HG02973 (cell line): ENCODE results near the gene WDR86.

Experiments
- ATAC-seq: cut with Tn5 transposase; IDR thresholded peaks from one replicate; pipeline ENCODE4 v1.9.1; 2021; ENCODE audit warnings: moderate library complexity; ENCODE audit not compliant: unreplicated experiment

The WDR86 gene

DNA sequence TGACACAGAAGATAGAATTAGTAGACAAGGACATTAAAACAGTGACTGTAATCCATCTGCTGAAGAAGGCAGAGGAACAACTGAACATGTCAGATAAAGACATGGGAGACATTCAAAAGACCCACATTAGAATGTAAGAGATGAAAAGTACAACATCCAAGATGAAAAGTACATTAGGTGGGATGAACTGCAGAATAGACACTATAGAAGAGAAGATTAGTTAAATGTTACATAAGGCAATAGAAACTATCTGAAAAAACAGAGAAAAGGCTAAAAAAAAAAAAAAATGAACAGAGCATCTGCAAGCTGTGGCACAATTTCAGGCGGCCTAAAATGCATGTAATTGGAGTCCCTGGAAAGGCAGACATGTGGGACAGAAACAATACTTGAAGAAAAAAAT lies 46.7 kb downstream of the WDR86 start:
- no peak for ATAC-seq

DNA sequence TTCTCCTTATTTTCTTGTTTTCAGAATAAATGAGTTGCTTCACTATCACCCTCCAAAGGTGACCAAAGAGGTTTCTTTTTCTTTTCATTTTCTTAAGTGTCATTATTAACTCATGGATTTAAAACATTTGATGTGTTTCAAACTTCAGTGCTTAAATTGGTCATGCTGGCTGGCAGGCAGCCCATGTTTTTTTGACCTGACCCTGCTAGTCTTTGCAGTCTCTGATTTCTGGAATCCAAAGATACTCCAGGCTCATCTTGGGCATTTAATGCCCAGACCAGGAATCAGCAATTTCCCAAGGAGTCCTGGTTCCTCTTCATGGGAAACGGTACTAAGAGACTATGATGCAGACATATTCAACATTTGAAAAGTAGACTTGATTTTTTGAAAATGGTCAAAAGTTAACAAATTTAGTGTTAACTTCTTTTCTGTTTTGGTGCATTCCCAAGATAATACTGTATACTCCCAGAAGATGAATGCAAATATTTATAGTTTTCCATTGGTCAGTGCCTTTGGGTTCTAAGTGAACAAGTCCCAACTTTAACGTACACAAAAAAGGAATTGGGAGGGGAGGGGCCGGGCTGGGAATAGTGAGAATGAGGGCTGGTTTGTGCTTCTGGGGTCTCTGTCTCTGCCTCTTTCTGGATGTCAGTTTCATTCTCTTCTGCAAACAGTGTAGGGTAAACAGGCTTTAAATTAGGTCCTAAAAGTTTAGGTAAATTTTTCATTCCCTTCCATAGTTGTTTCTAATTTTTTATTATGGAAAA lies 48.5 kb downstream of the WDR86 start:
- no peak for ATAC-seq

DNA sequence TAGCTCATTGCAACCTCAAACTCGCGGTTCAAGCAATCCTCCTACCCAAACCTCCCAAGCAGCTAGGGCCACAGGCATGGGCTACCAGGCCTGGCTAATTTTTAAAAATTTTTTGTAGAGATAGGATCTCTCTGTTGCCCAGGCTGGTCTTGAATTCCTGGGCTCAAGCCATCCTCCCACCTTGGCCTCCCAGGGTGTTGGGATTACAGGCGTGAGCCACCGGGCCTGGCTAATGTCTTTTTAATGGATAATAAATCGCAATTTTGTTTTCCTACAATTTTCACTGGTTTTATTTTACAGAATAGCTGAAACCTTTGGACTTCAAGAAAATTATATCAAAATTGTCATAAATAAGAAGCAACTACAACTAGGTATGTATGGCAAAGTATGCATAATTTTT lies 57.3 kb downstream of the WDR86 start:
- no peak for ATAC-seq

DNA sequence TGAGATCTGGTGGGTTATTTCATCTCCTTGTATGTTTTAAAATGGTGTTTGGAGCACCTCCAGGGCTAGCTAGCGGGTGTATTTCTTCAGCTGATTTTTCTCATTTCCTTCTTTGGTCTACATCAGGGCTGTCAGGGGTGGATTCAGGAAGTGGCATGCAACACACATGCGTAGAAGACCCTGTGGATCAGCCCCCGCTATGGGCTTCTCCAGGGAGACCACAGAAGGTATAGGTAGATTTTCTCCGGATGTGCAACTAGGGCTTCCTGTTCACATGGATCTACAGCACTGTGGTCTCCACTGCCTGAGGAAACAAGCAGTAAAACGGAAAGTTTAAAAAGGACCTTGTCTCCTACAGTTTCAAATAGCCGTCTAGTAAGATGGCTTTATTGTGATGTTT lies 57.9 kb downstream of the WDR86 start:
- ATAC-seq = peak; percentile 35

DNA sequence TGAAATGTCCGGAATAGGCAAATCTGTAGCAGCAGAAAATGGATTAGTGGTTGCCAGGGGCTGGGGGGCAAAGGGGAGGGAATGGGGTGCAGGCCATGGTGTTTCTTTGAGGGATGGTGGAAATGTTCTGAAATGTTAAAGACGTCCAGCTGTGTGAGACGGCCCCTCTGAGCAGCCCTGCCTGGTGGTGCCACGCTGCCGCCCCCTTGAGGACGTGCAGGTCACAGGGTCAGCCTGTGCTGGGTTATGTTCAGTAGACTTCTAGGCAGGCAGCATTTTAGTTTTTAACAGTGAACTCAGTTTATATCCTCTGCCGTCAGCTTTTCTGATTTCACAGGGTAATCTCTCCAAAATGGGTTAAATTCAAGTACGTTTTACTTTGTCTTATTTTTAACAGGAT lies 58.8 kb downstream of the WDR86 start:
- no peak for ATAC-seq

DNA sequence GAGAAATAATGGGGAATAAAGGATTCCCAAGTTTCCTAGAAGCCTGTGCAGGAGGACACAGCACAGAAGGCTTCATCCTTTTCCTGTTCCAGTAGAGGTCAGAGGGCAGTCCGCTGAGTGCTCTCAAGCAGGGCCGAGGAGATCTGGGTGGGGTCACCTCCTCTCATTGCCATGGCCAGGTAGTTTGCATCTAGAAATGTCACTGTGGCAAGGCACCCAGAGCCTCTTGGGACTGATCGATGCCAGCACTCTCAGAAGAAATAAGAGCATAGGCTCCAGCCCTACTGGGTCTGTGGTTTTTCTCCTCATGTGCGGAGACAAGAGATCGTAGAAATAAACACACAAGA lies 60.4 kb downstream of the WDR86 start:
- ATAC-seq = peak; percentile 33

DNA sequence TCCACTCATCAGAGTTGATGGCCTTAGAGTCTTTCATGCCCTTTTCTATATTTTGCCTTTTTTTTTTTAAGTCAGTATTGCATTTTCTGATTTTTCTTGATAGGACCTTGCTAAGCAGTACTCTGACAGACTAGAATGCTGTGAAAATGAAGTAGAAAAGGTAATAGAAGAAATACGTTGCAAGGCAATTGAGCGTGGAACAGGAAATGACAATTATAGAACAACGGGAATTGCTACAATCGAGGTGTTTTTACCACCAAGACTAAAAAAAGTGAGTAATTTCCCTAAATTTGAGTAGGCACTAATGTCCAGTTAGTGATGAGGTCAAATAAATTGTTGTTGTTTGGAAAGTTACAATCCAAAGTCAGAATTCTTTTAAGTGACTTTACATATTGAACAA lies 60.9 kb downstream of the WDR86 start:
- ATAC-seq = no peak

DNA sequence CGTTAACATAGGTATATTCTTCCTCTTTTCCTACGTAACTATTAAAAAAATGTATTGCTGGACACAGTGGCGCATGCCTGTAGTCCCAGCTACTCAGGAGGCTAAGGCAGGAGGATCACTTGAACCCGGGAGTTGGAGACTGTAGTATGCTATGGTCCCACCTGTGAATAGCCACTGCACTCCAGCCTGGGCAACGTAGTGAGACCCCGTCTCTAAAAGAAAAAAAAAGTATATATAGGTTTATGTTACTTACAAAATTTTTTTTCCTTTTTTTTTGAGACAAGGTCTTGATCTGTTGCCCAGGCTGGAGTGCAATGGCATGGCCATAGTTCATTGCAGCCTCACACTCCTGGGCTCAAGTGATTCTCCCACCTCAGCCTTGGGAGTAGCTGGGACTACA lies 62.6 kb downstream of the WDR86 start:
- ATAC-seq = no peak

DNA sequence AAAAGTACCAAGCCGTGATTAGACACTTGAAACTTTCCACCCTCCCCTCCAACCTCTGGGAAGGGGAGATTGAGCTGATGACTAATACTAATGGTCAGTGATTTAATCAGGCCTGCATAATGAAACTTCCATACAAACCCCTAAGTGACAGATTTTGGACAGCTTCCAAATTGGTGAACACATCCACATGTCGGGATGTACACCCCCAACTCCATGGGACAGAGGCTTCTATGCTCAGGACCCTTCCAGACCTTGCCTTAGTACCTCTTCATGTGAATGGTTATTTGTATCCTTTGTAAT lies 63.4 kb downstream of the WDR86 start:
- no peak for ATAC-seq

DNA sequence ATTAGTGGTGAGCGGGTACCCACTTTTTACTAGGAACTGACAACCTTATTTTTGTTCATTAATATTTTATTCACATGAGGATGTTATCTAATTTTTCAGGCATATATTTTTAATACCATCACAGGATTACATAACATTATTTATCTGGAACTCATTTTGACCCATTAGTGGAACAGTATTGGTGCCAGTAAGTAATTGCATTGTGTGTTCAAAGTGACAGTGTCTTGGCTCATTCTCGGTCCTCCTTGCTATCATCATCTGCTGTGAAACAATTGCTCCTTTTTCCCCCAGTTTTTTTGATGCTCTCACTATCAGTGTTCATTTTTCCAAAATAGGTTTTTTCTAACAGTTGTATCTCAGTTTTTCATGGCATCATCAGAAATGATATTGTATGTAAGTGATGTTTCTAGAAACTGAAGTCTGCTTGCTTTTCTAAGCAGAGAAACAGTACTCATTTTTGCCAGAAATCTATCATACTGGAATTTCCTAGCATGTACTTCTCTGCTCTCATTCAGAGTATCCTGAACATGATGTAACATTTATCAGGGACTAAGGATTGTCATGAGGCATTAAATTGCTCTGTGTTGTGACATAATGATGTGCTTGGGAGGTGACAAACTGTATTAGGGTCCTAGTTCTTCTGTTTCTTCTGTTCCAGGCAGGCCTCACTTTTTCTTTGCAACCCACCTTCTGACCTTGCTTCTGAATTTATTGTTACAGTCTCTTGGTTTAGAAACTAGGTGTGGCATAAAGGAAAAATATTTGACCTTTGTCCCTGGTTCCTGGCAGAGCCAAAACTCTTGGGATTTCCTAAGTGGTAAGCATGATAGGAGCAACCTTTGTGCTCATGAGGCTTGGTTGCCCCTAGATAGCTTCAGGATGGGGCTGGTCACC lies 64.0 kb downstream of the WDR86 start:
- ATAC-seq = no peak

DNA sequence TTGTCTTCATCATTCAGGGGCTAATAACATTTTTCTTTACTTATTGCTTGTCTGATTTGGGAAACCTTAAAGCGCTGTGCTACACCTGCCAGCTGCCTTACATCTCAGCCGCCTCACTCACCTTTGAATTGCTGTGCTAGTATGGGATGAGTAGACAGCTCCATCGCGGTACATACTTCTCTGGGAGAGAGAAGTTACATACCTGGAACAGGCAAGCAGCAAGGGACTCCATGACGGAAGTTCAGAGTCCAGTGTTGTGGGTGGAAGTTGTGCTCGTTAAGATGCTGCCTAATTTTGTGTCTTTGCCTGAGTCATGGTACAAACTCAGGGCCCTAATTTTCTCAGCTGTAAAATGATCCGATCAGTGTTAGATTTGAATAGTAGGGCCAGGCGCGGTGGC lies 66.3 kb downstream of the WDR86 start:
- no peak for ATAC-seq

DNA sequence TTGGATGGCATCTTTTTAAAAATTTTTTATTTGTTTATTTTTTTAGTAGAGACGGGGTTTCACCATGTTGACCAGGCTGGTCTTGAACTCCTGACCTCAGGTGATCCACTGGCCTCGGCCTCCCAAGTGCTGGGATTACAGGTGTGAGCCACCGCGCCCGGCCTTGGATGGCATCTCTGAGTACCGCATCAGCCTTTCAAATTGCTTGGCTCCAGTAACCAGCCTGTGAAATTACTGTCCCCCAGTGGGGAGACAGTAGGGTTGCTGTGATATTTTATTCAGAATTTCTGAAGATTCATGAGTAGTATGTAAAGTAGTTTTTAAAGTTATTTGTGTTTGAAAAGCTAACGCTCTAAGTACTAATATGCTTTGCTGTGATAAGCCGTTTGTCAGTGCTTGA lies 67.0 kb downstream of the WDR86 start:
- ATAC-seq = no peak

DNA sequence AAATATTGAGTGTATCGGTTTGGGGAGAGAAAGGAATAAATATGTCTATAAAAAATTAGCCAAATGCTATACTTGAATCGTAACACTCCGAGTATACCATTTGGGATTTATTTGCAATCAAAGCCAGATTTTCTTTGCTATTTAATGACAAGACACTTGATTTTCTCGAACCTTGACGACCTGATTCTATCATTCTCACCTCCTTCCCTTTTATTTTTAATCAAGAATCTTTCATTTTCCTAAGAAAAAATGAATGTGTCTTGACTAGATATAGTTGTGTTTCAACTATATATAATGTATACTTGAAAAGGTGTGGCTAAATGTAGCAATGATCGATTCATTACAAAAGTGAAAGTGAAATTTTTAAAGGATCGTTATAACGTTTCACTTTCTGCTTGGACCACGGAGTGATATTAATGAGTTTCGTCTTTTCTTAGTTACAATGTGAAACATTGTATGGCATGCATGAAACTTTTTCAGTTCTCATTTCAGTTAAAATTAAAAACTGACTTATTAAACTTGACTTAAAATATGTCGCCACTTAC lies 67.7 kb downstream of the WDR86 start:
- peak; percentile 56 for ATAC-seq

DNA sequence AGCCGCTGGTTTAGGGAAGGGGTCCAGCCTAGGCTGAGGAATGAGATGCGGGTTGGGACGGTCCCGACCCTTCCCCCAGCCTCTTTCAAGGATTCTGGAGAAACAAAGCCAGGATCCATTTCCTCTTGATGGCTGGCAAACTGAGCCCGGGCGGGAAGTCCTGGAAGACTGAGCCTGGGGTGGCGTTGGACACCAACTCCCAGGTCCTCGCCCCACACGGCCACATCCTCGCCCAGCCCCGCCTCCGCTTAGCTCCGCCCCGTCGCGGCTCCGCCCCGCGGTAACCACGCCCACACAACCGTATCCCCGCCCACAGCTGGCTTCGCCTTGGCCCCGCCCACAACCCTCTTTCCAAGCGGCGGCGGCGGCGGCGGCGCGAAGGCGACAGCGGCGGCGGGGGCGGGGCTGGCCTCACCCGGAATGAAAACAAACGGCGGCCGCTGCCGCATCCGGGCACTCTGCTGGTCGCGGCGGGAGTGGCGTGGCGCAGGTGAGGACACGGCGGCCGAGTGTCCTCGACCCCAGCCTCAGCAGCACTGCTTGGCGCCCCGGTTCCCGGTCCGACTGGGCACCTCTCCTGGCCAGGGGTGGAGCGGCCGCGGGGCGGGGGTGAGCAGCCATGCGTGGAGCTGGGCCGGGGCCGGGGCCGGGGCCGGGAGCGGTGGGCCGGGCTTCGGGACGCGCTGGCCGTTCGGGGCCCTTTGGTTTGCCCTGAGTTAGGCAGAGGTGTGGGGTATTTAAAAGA lies 68.3 kb downstream of the WDR86 start, which contains the start of gene NUB1:
NUB1 (plus strand) TSS at position 456 of the 745 bp plus-strand sequence. CDS start 3,538 bp downstream, outside the sequence.
- peak; percentile 52 for ATAC-seq

DNA sequence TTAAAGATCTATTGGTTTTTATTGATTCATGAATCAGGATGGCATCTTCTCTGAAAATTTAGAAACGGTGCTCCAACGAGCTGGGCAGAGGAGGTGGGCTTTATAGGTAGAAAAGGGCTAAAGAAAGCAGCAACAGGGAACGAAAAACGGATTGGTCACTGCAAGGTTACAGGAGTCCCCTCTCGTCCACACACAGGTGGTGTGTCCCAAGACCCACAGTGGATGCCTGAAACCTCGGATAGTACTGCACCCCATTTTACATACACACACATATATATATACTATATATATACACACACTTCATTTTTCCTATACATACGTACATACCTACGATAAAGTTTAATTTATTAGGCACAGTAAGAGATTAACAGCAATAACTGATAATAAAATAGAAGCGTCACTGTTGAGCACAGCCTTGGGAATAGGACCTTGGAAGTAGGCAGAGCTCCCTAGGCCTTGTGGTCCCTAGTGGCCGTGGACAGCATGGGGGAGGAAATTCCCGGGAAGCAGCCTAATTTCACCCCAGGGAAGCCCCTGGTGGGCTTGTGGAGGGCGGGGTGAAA lies 69.0 kb downstream of the WDR86 start:
- ATAC-seq = no peak

DNA sequence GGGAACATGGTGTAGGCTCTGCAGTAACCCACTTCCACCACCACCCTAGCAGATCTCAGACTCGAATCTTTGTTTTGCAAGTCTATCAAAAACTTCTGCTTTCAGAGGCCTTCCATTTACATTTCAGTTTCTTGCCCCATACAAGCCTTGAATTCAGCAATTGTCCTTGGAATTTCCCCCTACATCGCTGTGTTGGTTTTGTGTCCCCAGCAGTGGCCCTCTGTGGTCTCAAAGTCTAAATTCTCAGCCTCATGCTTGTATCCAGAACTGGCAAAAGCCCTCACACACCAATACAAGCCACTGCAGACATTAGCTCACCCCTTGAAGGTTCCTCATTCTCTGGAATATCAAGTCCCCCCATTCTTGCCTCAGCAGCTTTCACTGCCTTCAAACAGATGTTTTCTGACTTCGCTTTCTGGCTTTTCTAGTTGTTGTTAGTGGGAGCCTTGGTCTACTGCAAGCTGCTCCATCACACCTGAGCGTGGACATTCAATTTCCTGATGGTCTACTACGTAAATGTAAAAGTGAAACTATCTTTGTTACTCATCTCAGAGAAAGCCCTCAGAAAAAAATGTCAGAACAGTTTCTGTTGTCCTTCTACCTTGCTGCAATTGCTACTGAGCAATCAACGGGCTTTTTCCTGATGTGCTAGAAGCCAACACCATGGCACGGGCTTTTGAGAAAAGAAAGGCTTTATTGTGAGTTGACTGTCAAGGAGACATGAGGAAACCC lies 70.0 kb downstream of the WDR86 start:
- no peak for ATAC-seq

DNA sequence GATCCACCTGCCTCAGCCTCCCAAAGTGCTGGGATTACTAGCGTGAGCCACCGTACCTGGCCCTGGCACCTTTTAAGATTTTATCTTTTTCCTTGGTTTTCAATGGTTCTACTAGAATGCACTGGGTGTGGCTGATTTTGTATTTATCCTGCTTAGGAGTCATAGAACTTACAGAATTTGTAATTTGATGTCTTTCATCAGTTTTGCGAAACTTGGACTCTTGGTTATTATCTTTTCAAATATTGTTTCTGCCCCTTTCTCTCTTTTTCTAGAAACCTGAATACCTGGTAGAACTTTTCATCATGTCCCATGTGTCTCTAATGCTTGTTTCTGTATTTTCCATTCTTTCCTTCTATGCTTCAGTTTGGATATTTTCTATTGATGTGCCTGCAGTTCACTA lies 71.0 kb downstream of the WDR86 start:
- ATAC-seq = no peak

DNA sequence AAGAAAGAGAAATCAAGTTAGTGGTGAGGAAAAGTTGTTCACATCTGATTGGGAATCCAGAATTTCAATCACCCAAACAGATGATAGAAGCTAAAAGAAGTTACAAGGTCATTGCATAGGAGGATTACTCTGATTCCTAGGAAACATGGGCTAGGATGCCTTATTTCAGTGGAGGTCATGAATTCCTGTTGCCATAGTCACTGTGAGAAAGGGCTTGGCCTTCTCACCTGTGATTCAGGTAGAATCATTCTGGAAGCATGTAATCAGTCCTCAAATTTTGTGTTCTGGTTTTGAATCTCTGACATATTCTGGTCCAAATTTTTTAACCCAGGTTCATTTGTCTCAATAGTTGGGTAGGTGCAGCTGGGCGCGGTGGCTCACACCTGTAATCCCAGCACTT lies 72.5 kb downstream of the WDR86 start:
- no peak for ATAC-seq

DNA sequence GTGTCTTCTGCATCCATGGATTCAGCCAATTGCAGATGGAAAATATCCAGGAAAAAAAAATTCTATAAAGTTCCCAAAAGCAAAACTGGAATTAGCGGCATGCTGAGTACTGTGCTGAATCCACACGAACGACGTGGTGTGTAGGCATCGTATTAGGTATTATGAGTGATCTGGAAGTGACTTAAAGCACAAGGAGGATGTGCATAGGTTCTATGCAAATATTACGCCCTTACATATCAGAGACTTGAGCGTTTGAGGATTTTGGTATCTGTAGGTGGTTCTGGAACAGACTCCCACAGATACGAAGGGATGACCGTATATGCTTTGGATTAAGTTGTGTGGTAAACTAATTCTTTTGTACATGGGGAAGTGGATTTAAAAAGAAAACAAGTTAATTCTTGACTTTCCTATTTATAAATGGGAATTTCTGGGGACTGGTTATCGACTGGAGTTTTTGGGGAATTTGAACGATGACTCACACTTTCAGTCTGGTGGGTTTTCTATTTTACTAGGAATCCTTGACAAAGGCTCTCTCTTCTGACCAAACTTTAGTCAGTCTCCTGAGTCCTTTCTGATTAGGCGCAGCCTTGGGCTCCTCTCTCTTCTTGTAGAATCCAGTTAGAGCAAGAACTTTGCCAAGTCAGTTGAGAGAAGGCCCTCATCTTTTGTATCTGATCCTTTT lies 73.7 kb downstream of the WDR86 start:
- ATAC-seq = no peak

DNA sequence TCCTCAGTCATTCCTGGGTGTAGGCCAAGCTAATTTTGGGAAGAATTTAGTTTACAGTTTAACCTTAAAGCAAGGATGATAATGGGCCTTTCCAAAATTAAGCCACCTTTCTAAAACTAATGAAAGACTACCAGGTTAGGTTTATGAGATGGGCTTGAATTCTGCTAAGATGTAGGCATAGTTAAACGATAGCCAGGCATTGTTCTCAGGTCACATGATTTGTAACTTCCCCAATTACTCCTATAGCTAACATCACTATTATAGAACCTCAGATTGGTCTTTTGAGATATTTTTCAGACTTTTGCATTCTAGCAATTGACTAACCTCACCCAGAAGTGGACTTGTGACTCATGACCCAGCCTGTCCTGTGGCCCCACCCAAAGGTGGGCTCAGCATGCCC lies 75.2 kb downstream of the WDR86 start:
- no peak for ATAC-seq
